Activated T-cell treated with anti-CD3 and anti-CD28 coated beads, Interleukin-2, amount 50 U/mL, for 4 hours (primary cell): ENCODE data around the gene EIF4ENIF1. TPM values are rescaled to one million over a fixed set of nuclear protein-coding genes. Genes with fewer than 3 reads are reported as not detected.
A peak's percentile ranks its signal among the peaks of the same experiment; 100 is the strongest.
"Not testable (repeated sequence)": the region's sequence is repeated elsewhere in the genome, so short reads cannot be mapped to it uniquely, and the experiment has no call there.

ENCODE experiments used
- ATAC-seq, 2 donors: fragments of 200-7000 bp; cut with Tn5 transposase; one replicate each; pipeline ENCODE4 v1.10.0; 2021
- DNase-seq: peaks from one replicate; pipeline ENCODE4 v3.0.0-alpha.2; 2020
- H3K27me3 Mint-ChIP-seq: one replicate; pipeline ENCODE4 v1.8.0; 2021; ENCODE audit warnings: low read depth, mixed read lengths
- H3K36me3 Mint-ChIP-seq: one replicate; pipeline ENCODE4 v1.8.0; 2022; ENCODE audit warnings: mixed read lengths; ENCODE audit not compliant: insufficient read depth
- H3K4me1 Mint-ChIP-seq: one replicate; pipeline ENCODE4 v1.8.0; 2021; ENCODE audit warnings: low read depth, mixed read lengths
- H3K4me3 Mint-ChIP-seq: one replicate; pipeline ENCODE4 v1.8.0; 2021; ENCODE audit warnings: mild to moderate bottlenecking, moderate library complexity, mixed read lengths
- H3K9me3 Mint-ChIP-seq: one replicate; pipeline ENCODE4 v1.8.0; 2021; ENCODE audit warnings: mixed read lengths
- total RNA-seq, 3 donors: library from RNA; stranded (reverse); gene quantifications; one replicate each; pipeline ENCODE4 v1.2.1, GENCODE V29; 2021

Gene EIF4ENIF1
- total RNA-seq, 3 donors from 2014 or later: 40.0 to 47.2 (median 44.1) TPM

GRCh38 chr22:31503211-31503964 is 13.7 kb upstream of the EIF4ENIF1 start:
- Mint-ChIP-seq H3K9me3 (peaks cover 6% of the 10 kb centered on the region), H3K27me3 (no peaks in the 10 kb centered on the region), H3K36me3 (peaks cover 21% of the 10 kb centered on the region), H3K4me1 (peaks cover 58% of the 10 kb centered on the region), H3K4me3 (no peak overlapping the region)
- no peak for ATAC-seq
- no peak for DNase-seq

DNA sequence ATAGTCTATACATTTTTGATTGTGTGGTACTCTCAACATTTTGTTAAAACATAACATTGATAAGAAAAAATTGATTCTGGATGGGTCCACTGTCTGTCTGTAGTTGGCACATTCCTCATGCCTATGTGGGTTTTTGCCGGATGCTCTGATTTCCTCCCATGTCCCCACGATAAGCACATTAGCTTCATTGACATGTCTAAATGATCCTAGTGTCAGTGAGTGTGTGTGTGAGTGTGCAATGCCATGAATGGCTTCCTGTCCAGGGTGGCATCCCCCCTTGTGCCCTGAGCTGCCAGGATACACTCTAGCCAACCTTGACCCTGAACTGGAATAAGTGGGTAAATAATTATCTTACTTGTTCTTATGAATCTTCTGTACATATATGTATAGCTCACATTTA is 12.1 kb upstream of the EIF4ENIF1 start:
- H3K36me3 Mint-ChIP-seq: peaks cover 9% of the 10 kb centered on the region
- ATAC-seq (no peak), DNase-seq (no peak)
- no peaks in the 10 kb centered on the region for H3K27me3 Mint-ChIP-seq
- H3K4me1 Mint-ChIP-seq: peaks cover 57% of the 10 kb centered on the region
- peak overlapping the region; percentile 2 for H3K4me3 Mint-ChIP-seq
- H3K9me3 Mint-ChIP-seq: no peaks in the 10 kb centered on the region

- ATAC-seq: peak; percentile 2 to 7
- Mint-ChIP-seq H3K36me3 (peaks cover 5% of the 10 kb centered on the region), H3K4me1 (peaks cover 43% of the 10 kb centered on the region), H3K4me3 (peak overlapping the region; percentile 96), H3K27me3 (no peaks in the 10 kb centered on the region), H3K9me3 (no peaks in the 10 kb centered on the region)
- DNase-seq: no peak
Observed at GRCh38 chr22:31497148-31497938, 7.7 kb upstream of the EIF4ENIF1 start.

- H3K36me3 Mint-ChIP-seq: peaks cover 5% of the 10 kb centered on the region
- peak; percentile 11 for DNase-seq
- ATAC-seq: peak; percentile 35 to 36
- peak overlapping the region; percentile 96 for H3K4me3 Mint-ChIP-seq
- no peaks in the 10 kb centered on the region for H3K9me3 Mint-ChIP-seq
- H3K27me3 Mint-ChIP-seq: no peaks in the 10 kb centered on the region
- peaks cover 42% of the 10 kb centered on the region for H3K4me1 Mint-ChIP-seq
Observed at GRCh38 chr22:31496735-31497146, 7.1 kb upstream of the EIF4ENIF1 start.

- H3K9me3 Mint-ChIP-seq: no peaks in the 10 kb centered on the region
- no peaks in the 10 kb centered on the region for H3K27me3 Mint-ChIP-seq
- DNase-seq: peak; percentile 94
- H3K36me3 Mint-ChIP-seq: peaks cover 5% of the 10 kb centered on the region
- H3K4me1 Mint-ChIP-seq: peaks cover 43% of the 10 kb centered on the region
- peak within 1 kb of the TSS; percentile 96 for H3K4me3 Mint-ChIP-seq
- peak; percentile 90 to 91 for ATAC-seq
Observed at GRCh38 chr22:31496007-31496734, 6.5 kb upstream of the EIF4ENIF1 start, which contains the start of gene SFI1. Gene SFI1 (plus strand): TSS chr22:31496536. CDS start chr22:31508285, 11,749 bp downstream.

- DNase-seq: no peak
- Mint-ChIP-seq H3K27me3 (no peaks in the 10 kb centered on the region), H3K4me1 (peaks cover 51% of the 10 kb centered on the region)
Observed at GRCh38 chr22:31495343-31495742, 5.7 kb upstream of the EIF4ENIF1 start.

DNA sequence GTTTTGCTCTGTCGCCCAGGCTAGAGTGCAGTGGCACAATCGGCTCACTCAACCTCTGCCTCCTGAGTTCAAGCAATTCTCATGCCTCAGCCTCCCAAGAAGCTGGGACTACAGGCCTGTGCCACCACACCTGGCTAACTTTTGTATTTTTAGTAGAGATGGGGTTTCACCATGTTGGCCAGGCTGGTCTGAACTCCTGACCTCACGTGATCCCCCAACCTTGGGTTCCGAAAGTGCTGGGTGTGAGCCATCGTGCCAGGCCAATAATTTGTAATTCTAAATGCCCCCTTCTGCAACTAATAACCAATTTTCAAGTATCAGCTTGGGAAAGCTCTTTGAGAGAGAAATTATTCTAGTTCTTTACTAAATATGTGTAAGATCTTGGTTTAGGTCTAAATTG is 3.7 kb upstream of the EIF4ENIF1 start:
- not testable (repeated sequence) for H3K4me3 Mint-ChIP-seq, H3K36me3 Mint-ChIP-seq, ATAC-seq, H3K9me3 Mint-ChIP-seq, DNase-seq, H3K27me3 Mint-ChIP-seq
- H3K4me1 Mint-ChIP-seq: peaks cover 48% of the 10 kb centered on the region

More at GRCh38 chr22:31495343-31495742, 5.7 kb upstream of the EIF4ENIF1 start:
- Mint-ChIP-seq H3K36me3 (peaks cover 5% of the 10 kb centered on the region), H3K9me3 (no peaks in the 10 kb centered on the region), H3K4me3 (peak overlapping the region; percentile 96)
- ATAC-seq: no peak

GRCh38 chr22:31492151-31492550 is 2.5 kb upstream of the EIF4ENIF1 start:
- Mint-ChIP-seq H3K4me3 (peak overlapping the region; percentile 45), H3K27me3 (no peaks in the 10 kb centered on the region), H3K4me1 (peaks cover 41% of the 10 kb centered on the region), H3K36me3 (peaks cover 5% of the 10 kb centered on the region), H3K9me3 (no peaks in the 10 kb centered on the region)
- DNase-seq: no peak
- ATAC-seq: no peak

DNA sequence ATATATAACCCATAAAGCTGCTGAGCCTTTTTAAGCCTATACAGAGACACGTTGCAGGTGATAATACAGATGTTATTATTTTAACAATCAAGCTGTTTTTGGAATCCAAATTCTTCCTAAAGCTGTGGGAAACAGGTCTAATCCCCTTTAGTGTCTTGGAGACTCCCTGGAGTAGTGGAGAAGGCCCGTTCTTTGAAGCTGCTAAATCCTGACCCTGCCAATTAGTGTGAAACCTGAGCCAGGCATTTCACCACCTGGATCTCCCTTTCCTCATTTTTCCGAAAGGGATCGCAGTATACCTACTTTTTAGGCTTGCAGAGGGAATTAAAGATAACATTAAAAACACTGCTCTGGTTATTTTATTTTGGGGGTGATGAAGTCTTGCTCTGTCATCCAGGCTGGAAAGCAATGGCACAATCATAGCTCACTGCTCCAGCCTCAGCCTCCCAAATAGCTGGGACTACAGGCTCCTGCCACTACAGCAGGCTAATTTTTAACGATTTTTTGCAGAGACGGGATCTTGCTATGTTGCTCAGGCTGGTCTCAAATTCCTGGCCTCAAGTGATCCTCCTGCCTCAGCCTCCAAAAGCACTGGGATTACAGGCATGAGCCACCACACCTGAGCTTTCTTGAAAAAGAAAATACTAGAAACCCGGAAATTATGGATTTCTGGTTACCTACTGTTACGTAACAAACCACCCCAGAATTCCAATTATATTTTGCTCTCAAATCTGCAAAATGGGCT is 1.7 kb upstream of the EIF4ENIF1 start:
- peaks cover 8% of the 10 kb centered on the region for H3K36me3 Mint-ChIP-seq
- DNase-seq: no peak
- no peaks in the 10 kb centered on the region for H3K9me3 Mint-ChIP-seq
- peak overlapping the region; percentile 90 for H3K4me3 Mint-ChIP-seq
- H3K27me3 Mint-ChIP-seq: no peaks in the 10 kb centered on the region
- H3K4me1 Mint-ChIP-seq: peaks cover 44% of the 10 kb centered on the region
- ATAC-seq: no peak

DNA sequence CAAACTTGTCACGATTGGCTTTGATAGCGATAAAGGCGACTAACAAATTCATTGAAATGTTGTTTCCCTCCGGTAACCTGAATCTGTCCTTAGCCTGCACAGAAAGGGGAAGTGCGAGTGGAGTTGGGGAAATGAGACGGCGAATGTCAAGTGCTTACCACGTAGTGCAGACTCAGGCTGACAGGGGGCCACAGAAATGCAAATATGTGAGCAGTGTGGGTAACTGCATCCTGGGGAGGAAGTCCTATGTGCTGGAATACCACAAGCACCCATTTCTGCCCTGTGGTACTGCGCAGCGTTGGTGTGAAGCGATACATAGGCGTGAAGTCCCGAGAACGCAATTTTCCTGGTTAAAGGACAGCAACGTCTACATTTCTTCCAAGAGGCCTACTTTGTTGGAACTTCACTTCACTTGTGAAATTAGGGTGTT is 869 bp upstream of the EIF4ENIF1 start:
- H3K36me3 Mint-ChIP-seq: peaks cover 10% of the 10 kb centered on the region

DNA sequence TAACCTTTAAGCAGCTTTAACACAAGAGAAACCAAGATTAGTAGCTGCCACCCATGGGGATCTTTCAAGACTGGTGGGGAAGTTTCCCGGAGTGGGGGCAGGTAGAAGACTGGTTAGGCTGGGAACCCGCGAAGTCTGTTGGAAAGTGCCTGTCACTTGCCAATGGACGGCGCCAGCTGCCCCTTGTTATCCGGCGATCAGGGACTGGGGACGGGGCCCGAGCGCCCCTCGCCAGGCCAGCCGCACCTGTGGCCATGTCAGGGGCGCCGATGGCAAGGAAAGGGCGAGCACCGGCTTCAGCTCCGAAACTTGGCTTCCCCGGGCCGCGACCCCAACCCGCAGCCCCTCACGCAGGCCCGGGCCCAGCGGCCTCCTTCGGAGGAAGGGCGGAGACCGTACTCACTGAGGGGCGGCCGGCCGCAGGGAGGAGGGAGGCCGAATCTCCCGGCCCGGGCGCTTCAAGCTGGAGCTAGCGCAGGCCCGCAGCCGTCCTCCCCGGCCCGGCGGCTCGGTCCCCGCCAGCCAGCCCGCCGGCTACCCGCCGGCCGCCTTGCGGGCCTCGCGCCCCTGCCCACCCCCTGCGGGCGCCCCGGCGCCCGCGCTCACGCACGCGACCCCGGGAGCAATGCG is 539 bp downstream of the EIF4ENIF1 start:
- no peaks in the 10 kb centered on the region for H3K9me3 Mint-ChIP-seq
- no peaks in the 10 kb centered on the region for H3K27me3 Mint-ChIP-seq
- H3K4me1 Mint-ChIP-seq: peaks cover 41% of the 10 kb centered on the region
- H3K4me3 Mint-ChIP-seq: peak overlapping the region; percentile 87
- peaks cover 21% of the 10 kb centered on the region for H3K36me3 Mint-ChIP-seq
- DNase-seq: peak; percentile 17
- peak; percentile 34 to 37 for ATAC-seq

More for the DNA sequence above, 869 bp upstream of the EIF4ENIF1 start:
- no peaks in the 10 kb centered on the region for H3K9me3 Mint-ChIP-seq
- DNase-seq: peak; percentile 24
- peaks cover 38% of the 10 kb centered on the region for H3K4me1 Mint-ChIP-seq
- peak overlapping the region; percentile 90 for H3K4me3 Mint-ChIP-seq
- peak; percentile 67 to 69 for ATAC-seq
- no peaks in the 10 kb centered on the region for H3K27me3 Mint-ChIP-seq

DNA sequence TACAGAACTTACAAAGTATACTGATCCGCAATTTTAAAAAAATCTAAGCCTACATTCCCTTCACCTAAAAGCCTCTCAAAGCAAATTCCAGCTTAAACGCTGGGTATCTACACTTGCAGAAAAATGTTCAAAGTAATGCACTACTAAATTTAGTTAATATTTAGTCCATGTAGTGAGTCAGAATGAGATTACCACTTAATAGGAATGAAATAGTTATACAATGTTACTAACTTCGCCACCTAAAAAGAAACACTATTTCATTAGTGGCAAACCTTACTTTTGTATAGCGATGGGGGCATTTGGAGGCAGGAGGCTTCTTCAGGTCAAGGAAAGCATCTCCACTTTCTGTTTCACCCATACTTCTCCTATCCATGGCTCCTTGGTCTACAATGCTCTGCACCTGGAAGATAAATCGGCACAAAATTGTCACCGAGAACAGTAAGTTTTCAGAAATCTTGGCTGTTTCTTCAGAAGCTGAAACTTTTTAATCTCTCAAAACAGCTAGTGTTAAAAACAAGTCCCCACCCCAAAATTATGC is 1.2 kb downstream of the EIF4ENIF1 start:
- no peaks in the 10 kb centered on the region for H3K9me3 Mint-ChIP-seq
- peaks cover 28% of the 10 kb centered on the region for H3K36me3 Mint-ChIP-seq
- ATAC-seq: no peak
- peaks cover 45% of the 10 kb centered on the region for H3K4me1 Mint-ChIP-seq
- H3K27me3 Mint-ChIP-seq: no peaks in the 10 kb centered on the region
- H3K4me3 Mint-ChIP-seq: peak overlapping the region; percentile 87
- DNase-seq: no peak

GRCh38 chr22:31486951-31487350 is 2.7 kb downstream of the EIF4ENIF1 start:
- Mint-ChIP-seq H3K9me3 (no peaks in the 10 kb centered on the region), H3K36me3 (peaks cover 33% of the 10 kb centered on the region), H3K27me3 (no peaks in the 10 kb centered on the region), H3K4me1 (peaks cover 43% of the 10 kb centered on the region), H3K4me3 (peak overlapping the region; percentile 53)
- DNase-seq (no peak), ATAC-seq (no peak)
